Thyroid gland (tissue), 4 donors: ENCODE results near the gene DLL1. TPM values are rescaled to one million over a fixed set of nuclear protein-coding genes. Genes with fewer than 3 reads are reported as not detected.

Experiments
- DNase-seq, 2 donors: peaks; one replicate each; pipeline ENCODE4 v3.0.0-alpha.2; 2019
- H3K27ac ChIP-seq, 3 donors: fragments of 200-600 bp; sonication (generic); 1 replicate in 2 of 3; 2 replicates in 1 of 3; pipeline ENCODE4 v1.5.1; 2016 to 2019; ENCODE audit warnings: mild to moderate bottlenecking in 1 of 3, moderate library complexity in 1 of 3
- H3K27me3 ChIP-seq: fragments of 200-600 bp; sonication (generic); one replicate; pipeline ENCODE4 v1.5.1; 2019
- H3K36me3 ChIP-seq, 2 donors: fragments of 200-600 bp; sonication (generic); one replicate each; pipeline ENCODE4 v1.5.1; 2016 to 2019
- H3K4me1 ChIP-seq, 2 donors: fragments of 200-600 bp; sonication (generic); one replicate each; pipeline ENCODE4 v1.5.1; 2017 to 2019
- H3K4me3 ChIP-seq, 3 donors: fragments of 200-600 bp; sonication (generic); replicated peaks in 1 of 3; 1 replicate in 2 of 3; 2 replicates in 1 of 3; pipeline ENCODE4 v1.5.1; 2016; ENCODE audit warnings: mild to moderate bottlenecking in 1 of 3
- H3K9me3 ChIP-seq: fragments of 200-600 bp; sonication (generic); one replicate; pipeline ENCODE4 v1.5.1; 2017
- CTCF ChIP-seq, 6 experiments: fragments of 200-600 bp in 3 of 6; fragments of 450-650 bp in 3 of 6; sonication (generic) in 3 of 6; IDR thresholded peaks; one replicate each; pipeline ENCODE4 v1.5.1; 2016 to 2019; ENCODE audit warnings: antibody characterized with exemption in 6 of 6, mild to moderate bottlenecking in 2 of 6, inconsistent platforms in 1 of 6, moderate library complexity in 1 of 6
- POLR2A ChIP-seq, 2 donors: fragments of 450-650 bp; IDR thresholded peaks; one replicate each; pipeline ENCODE4 v1.6.1; 2017; ENCODE audit warnings: antibody characterized with exemption in 2 of 2, mild to moderate bottlenecking in 2 of 2, moderate library complexity in 1 of 2
- WGBS, 2 donors: methylation state at CpG; one replicate each; pipeline ENCODE4 v1.1.5; 2017; 5-methylcytosine and 5-hydroxymethylcytosine counted together
- intact Hi-C: fragments of 100-400 bp; cut with DNase I; formaldehyde crosslinking; loops from one replicate; pipeline ENCODE4 v1.15.1; 2023
- total RNA-seq, 4 donors: library from RNA; depleted of rRNA; stranded (reverse); fragments of >200 nt; gene quantifications; one replicate each; pipeline ENCODE4 v1.2.3, GENCODE V29; 2016

DLL1 gene
- total RNA-seq, 4 donors from 2014 or later = 6.6 to 14.9 (median 11.5) TPM

- Histone ChIP-seq H3K27me3 (peaks cover 24% of the 10 kb centered on the region), H3K27ac (no peak overlapping the region), H3K4me1 (peaks cover 43 to 61% of the 10 kb centered on the region in 2 donors), H3K36me3 (no peaks in the 10 kb centered on the region), H3K4me3 (no peak overlapping the region), H3K9me3 (no peaks in the 10 kb centered on the region)
- peak in 1 of 2 donors; percentile 38 for DNase-seq
- TF ChIP-seq CTCF (IDR thresholded peaks at IDR 0.05) = peak in 1 of 6 experiments; percentile 10
- no peak for TF ChIP-seq POLR2A (IDR thresholded peaks at IDR 0.05)
- intact Hi-C loops = loop anchor here (10.0 kb wide), 1 partner anchor 338 kb away; no protein-coding TSS in a partner anchor
- 13 to 18% methylated on average over 13 of the region's 13 CpGs for WGBS, 2 donors
Measured at GRCh38 chr6:170292407-170293158, 1.7 kb upstream of the DLL1 start.

GRCh38 chr6:170292111-170292406 is 1.2 kb upstream of the DLL1 start:
- Histone ChIP-seq H3K27me3 (peaks cover 23% of the 10 kb centered on the region), H3K36me3 (no peaks in the 10 kb centered on the region), H3K4me1 (peaks cover 43 to 65% of the 10 kb centered on the region in 2 donors), H3K4me3 (peak overlapping the region in 1 of 3 donors; percentile 72), H3K9me3 (no peaks in the 10 kb centered on the region), H3K27ac (peak overlapping the region in 2 of 3 donors; percentile 55 to 56)
- 9 to 10% methylated on average over 11 of the region's 11 CpGs for WGBS, 2 donors
- TF ChIP-seq POLR2A (IDR thresholded peaks at IDR 0.05) = no peak
- no peak for TF ChIP-seq CTCF (IDR thresholded peaks at IDR 0.05)
- intact Hi-C loops = loop anchor here (10.0 kb wide), 1 partner anchor 337 kb away; no protein-coding TSS in a partner anchor
- no peak for DNase-seq

- Histone ChIP-seq H3K9me3 (no peaks in the 10 kb centered on the region), H3K36me3 (no peaks in the 10 kb centered on the region), H3K4me1 (peaks cover 38 to 60% of the 10 kb centered on the region in 2 donors), H3K27me3 (peaks cover 18% of the 10 kb centered on the region), H3K27ac (peak overlapping the region in 2 of 3 donors; percentile 55 to 56), H3K4me3 (peak overlapping the region in 2 of 3 donors; percentile 33 to 72)
- TF ChIP-seq CTCF (IDR thresholded peaks at IDR 0.05) (no peak), POLR2A (IDR thresholded peaks at IDR 0.05) (peak in 1 of 2 donors; percentile 26)
- WGBS, 2 donors = 1 to 4% methylated on average over 26 to 33 of the region's 87 CpGs
- intact Hi-C loops = loop anchor here (10.0 kb wide), 1 partner anchor 337 kb away; no protein-coding TSS in a partner anchor
- DNase-seq = peak; percentile 34 to 39
Measured at GRCh38 chr6:170291271-170292110, 613 bp upstream of the DLL1 start.

GRCh38 chr6:170289951-170290295 is 955 bp downstream of the DLL1 start:
- H3K27ac ChIP-seq = peak overlapping the region; percentile 57 to 71 (median 60)
- 0% methylated on average over 3 of the region's 41 CpGs for WGBS, 2 donors
- peaks cover 26 to 44% of the 10 kb centered on the region in 2 donors for H3K4me1 ChIP-seq
- no peak for DNase-seq
- peaks cover 0 to 5% of the 10 kb centered on the region in 2 donors for H3K36me3 ChIP-seq
- intact Hi-C loops = loop anchor here (10.0 kb wide), 1 partner anchor 335 kb away; no protein-coding TSS in a partner anchor
- peaks cover 11% of the 10 kb centered on the region for H3K27me3 ChIP-seq
- peak overlapping the region; percentile 24 to 72 (median 71) for H3K4me3 ChIP-seq
- H3K9me3 ChIP-seq = no peaks in the 10 kb centered on the region
- TF ChIP-seq CTCF (IDR thresholded peaks at IDR 0.05) = no peak
- TF ChIP-seq POLR2A (IDR thresholded peaks at IDR 0.05) = no peak
